Karpas-422 (cell line): ENCODE measurements around the gene PTGDS. TPM values are rescaled to one million over a fixed set of nuclear protein-coding genes. Genes with fewer than 3 reads are reported as not detected.

Experiments used
- DNase-seq: peaks from one replicate; pipeline ENCODE4 v3.0.0-alpha.2; 2015
- H2AFZ ChIP-seq: fragments of 200-600 bp; sonication (generic); 2 replicates; pipeline ENCODE4 v1.6.1; 2014; ENCODE audit warnings: antibody characterized with exemption, low read length, mixed read lengths
- H3K27ac ChIP-seq: fragments of 200-600 bp; sonication (generic); 2 replicates; pipeline ENCODE4 v1.5.1; 2014; ENCODE audit warnings: mild to moderate bottlenecking, low read length, moderate library complexity
- H3K27me3 ChIP-seq: fragments of 200-600 bp; sonication (generic); 2 replicates; pipeline ENCODE4 v1.6.1; 2014; ENCODE audit warnings: low read length, mixed read lengths
- H3K36me3 ChIP-seq: fragments of 200-600 bp; sonication (generic); 2 replicates; pipeline ENCODE4 v1.6.1; 2014; ENCODE audit warnings: low read length, mixed read lengths; ENCODE audit not compliant: insufficient read depth
- H3K4me1 ChIP-seq: fragments of 200-600 bp; sonication (generic); 2 replicates; pipeline ENCODE4 v1.6.1; 2014; ENCODE audit warnings: mild to moderate bottlenecking, low read length, mixed read lengths
- H3K4me2 ChIP-seq: fragments of 200-600 bp; sonication (generic); 2 replicates; pipeline ENCODE4 v1.6.1; 2014; ENCODE audit warnings: low read length, low read depth, mild to moderate bottlenecking; ENCODE audit not compliant: poor library complexity, severe bottlenecking
- H3K4me3 ChIP-seq: fragments of 200-600 bp; sonication (generic); 2 replicates; pipeline ENCODE4 v1.5.1; 2014; ENCODE audit warnings: mild to moderate bottlenecking, antibody characterized with exemption, low read length, mixed read lengths
- H3K79me2 ChIP-seq: fragments of 200-600 bp; sonication (generic); 2 replicates; pipeline ENCODE4 v1.6.1; 2014; ENCODE audit warnings: mild to moderate bottlenecking, low read length, mixed read lengths
- H3K9ac ChIP-seq: fragments of 200-600 bp; sonication (generic); 2 replicates; pipeline ENCODE4 v1.6.0; 2014; ENCODE audit warnings: low read length
- H3K9me2 ChIP-seq: fragments of 200-600 bp; sonication (generic), shearing (Covaris generic); replicated peaks from 2 replicates; pipeline ENCODE4 v1.6.0; 2014; ENCODE audit warnings: mild to moderate bottlenecking, low read length, moderate library complexity; ENCODE audit not compliant: insufficient read depth
- H3K9me3 ChIP-seq: fragments of 300-700, 200-600 bp; sonication (generic); 2 replicates; pipeline ENCODE4 v1.6.1; 2014; ENCODE audit warnings: low read length, mixed read lengths
- H4K20me1 ChIP-seq: fragments of 200-600 bp; sonication (generic); 2 replicates; pipeline ENCODE4 v1.6.1; 2014; ENCODE audit warnings: mild to moderate bottlenecking, antibody characterized with exemption, low read length, low read depth; ENCODE audit not compliant: insufficient read depth
- total RNA-seq: library from RNA; depleted of rRNA; stranded (reverse); fragments of >200 nt; shearing (Covaris generic); gene quantifications from 2 replicates; pipeline ENCODE4 v1.2.3, GENCODE V29; 2014; ENCODE audit warnings: low replicate concordance

The PTGDS gene
- total RNA-seq, 1 experiment from 2014 or later: not detected

DNA sequence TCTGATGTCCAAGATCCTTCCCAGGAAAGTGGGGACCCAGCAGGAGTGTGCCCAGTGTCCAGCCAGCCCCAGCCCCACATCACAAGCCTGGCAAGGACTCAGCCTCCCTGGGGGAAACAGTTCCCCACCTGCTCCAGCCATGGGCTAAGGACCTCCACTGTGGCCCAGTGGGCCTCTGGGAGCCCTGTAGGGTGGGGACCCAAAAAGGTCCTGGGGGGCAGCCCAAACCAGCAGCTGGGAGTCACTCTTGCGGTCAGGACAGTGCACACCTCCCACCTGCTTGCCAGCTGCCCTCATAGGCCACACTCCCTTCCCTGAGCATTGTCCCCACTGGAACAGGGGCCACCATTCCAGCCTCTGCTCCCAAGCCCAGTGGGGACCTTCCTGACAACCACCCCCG is 49.1 kb downstream of the PTGDS start:
- H3K4me2 ChIP-seq: peak overlapping the region; percentile 27
- no peak overlapping the region for H3K9ac ChIP-seq

GRCh38 chr9:137026828-137027227 is 49.5 kb downstream of the PTGDS start:
- no peaks in the 10 kb centered on the region for H3K79me2 ChIP-seq
- H2AFZ ChIP-seq: no peak overlapping the region
- H3K27me3 ChIP-seq: no peaks in the 10 kb centered on the region
- H3K9me3 ChIP-seq: no peaks in the 10 kb centered on the region
- H3K9me2 ChIP-seq: no peaks in the 10 kb centered on the region
- H3K4me1 ChIP-seq: peaks cover 28% of the 10 kb centered on the region
- no peak for DNase-seq
- no peak overlapping the region for H3K4me3 ChIP-seq
- no peak overlapping the region for H3K9ac ChIP-seq
- H3K4me2 ChIP-seq: no peak overlapping the region
- no peaks in the 10 kb centered on the region; the same call in 1 of the 2 replicates for H4K20me1 ChIP-seq
- H3K27ac ChIP-seq: no peak overlapping the region
- H3K36me3 ChIP-seq: no peaks in the 10 kb centered on the region

More for the DNA sequence above, 49.1 kb downstream of the PTGDS start:
- Histone ChIP-seq H3K79me2 (no peaks in the 10 kb centered on the region), H3K9me3 (no peaks in the 10 kb centered on the region), H4K20me1 (no peaks in the 10 kb centered on the region; the same call in 1 of the 2 replicates), H3K4me3 (no peak overlapping the region), H3K27ac (no peak overlapping the region), H3K9me2 (no peaks in the 10 kb centered on the region), H3K27me3 (no peaks in the 10 kb centered on the region), H3K4me1 (peaks cover 24% of the 10 kb centered on the region), H3K36me3 (no peaks in the 10 kb centered on the region), H2AFZ (no peak overlapping the region)
- DNase-seq: no peak

GRCh38 chr9:137027369-137028262 is 50.3 kb downstream of the PTGDS start, which contains the start of gene ABCA2:
TSS of gene ABCA2 (minus strand) at chr9:137028237. CDS start at chr9:137028140, 97 bp downstream.
- no peak within 1 kb of the TSS for H3K27ac ChIP-seq
- DNase-seq: no peak
- no peaks in the 10 kb centered on the region for H3K9me3 ChIP-seq
- H3K79me2 ChIP-seq: no peaks in the 10 kb centered on the region
- H3K4me2 ChIP-seq: peak within 1 kb of the TSS; percentile 59
- no peaks in the 10 kb centered on the region for H3K9me2 ChIP-seq
- no peaks in the 10 kb centered on the region for H3K27me3 ChIP-seq
- H3K4me1 ChIP-seq: peaks cover 36% of the 10 kb centered on the region
- H2AFZ ChIP-seq: no peak within 1 kb of the TSS
- no peaks in the 10 kb centered on the region; the same call in 1 of the 2 replicates for H4K20me1 ChIP-seq
- H3K36me3 ChIP-seq: no peaks in the 10 kb centered on the region
- peak within 1 kb of the TSS; percentile 35 for H3K9ac ChIP-seq
- peak within 1 kb of the TSS; percentile 53; the same call in 1 of the 2 replicates for H3K4me3 ChIP-seq

GRCh38 chr9:137028263-137029057 is 51.2 kb downstream of the PTGDS start:
- Histone ChIP-seq H4K20me1 (no peaks in the 10 kb centered on the region; the same call in 1 of the 2 replicates), H3K4me3 (peak overlapping the region; percentile 53; the same call in 1 of the 2 replicates), H3K9ac (peak overlapping the region; percentile 35), H3K27ac (no peak overlapping the region), H3K4me1 (peaks cover 41% of the 10 kb centered on the region), H3K9me2 (no peaks in the 10 kb centered on the region), H3K79me2 (no peaks in the 10 kb centered on the region), H3K36me3 (no peaks in the 10 kb centered on the region), H3K4me2 (peak overlapping the region; percentile 59), H2AFZ (no peak overlapping the region), H3K27me3 (no peaks in the 10 kb centered on the region), H3K9me3 (no peaks in the 10 kb centered on the region)
- DNase-seq: peak; percentile 81

DNA sequence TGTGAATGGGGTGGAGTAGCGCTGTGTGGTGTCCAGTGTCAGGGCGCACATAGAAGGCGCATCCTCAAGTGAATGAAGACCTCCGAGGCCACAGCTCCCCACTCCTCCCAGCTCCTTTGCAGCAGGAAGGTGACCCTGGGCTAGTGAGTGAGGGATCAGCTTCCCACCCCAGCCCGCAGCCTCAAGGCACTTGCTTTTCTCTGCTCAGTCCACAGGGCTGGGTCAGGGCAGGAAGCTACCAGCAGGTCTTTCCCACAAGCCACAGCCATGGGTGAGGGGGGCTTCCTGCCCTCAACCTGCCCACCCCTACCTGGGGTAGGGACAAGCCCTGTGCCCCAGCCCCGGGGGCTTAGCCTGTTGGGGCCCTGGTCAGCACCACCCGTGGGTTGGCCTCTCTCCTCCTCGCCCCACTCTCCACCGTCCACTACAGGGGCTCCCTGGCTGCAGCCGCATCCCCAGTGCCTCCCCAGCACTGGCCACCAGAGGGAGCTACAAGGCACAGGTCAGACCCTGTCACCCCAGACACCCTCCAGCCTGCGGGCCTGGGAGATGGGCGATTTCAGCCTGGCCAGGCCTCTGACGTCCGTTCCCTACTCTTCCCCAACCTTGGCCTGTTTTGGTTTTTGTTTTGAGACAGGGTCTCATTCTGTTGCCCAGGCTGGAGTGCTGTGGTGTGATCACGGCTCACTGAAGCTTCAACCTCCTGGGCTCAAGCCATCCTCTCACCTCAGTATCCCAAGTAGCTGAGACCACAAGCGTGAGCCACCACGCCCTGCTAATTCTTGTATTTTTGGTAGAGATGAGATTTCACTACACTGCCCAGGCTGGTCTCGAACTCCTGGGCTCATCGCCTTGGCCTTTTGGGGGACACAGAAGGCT is 52.0 kb downstream of the PTGDS start:
- H3K9ac ChIP-seq: no peak overlapping the region
- H3K27ac ChIP-seq: no peak overlapping the region
- no peaks in the 10 kb centered on the region for H3K9me3 ChIP-seq
- H3K36me3 ChIP-seq: no peaks in the 10 kb centered on the region
- H3K79me2 ChIP-seq: no peaks in the 10 kb centered on the region
- no peak overlapping the region for H2AFZ ChIP-seq
- DNase-seq: peak; percentile 86
- no peak overlapping the region for H3K4me3 ChIP-seq
- peaks cover 41% of the 10 kb centered on the region for H3K4me1 ChIP-seq
- H3K27me3 ChIP-seq: no peaks in the 10 kb centered on the region
- no peak overlapping the region for H3K4me2 ChIP-seq
- no peaks in the 10 kb centered on the region; the same call in 1 of the 2 replicates for H4K20me1 ChIP-seq
- no peaks in the 10 kb centered on the region for H3K9me2 ChIP-seq

- Histone ChIP-seq H3K4me2 (no peak overlapping the region), H2AFZ (no peak overlapping the region), H3K27ac (no peak overlapping the region), H3K36me3 (no peaks in the 10 kb centered on the region), H4K20me1 (no peaks in the 10 kb centered on the region; the same call in 1 of the 2 replicates), H3K9ac (no peak overlapping the region), H3K27me3 (no peaks in the 10 kb centered on the region), H3K9me2 (no peaks in the 10 kb centered on the region), H3K4me3 (no peak overlapping the region), H3K9me3 (no peaks in the 10 kb centered on the region), H3K4me1 (peaks cover 44% of the 10 kb centered on the region), H3K79me2 (no peaks in the 10 kb centered on the region)
- DNase-seq: no peak
These were observed 52.7 kb downstream of the PTGDS start for GRCh38 chr9:137030006-137030405.

- Histone ChIP-seq H3K9me2 (no peaks in the 10 kb centered on the region), H3K9me3 (no peaks in the 10 kb centered on the region), H4K20me1 (no peaks in the 10 kb centered on the region; the same call in 1 of the 2 replicates), H3K79me2 (no peaks in the 10 kb centered on the region), H3K27ac (no peak overlapping the region), H3K27me3 (no peaks in the 10 kb centered on the region), H3K9ac (no peak overlapping the region), H3K4me2 (no peak overlapping the region), H3K4me1 (peaks cover 36% of the 10 kb centered on the region), H3K36me3 (no peaks in the 10 kb centered on the region), H2AFZ (no peak overlapping the region), H3K4me3 (no peak overlapping the region)
- no peak for DNase-seq
These were observed 53.5 kb downstream of the PTGDS start for GRCh38 chr9:137030538-137031527.
